Liver (tissue), 9 donors: Measurements from ENCODE around the gene ARID3A. TPM values are rescaled to one million over a fixed set of nuclear protein-coding genes. Genes with fewer than 3 reads are reported as not detected.

Source experiments
- DNase-seq: peaks from one replicate; pipeline ENCODE4 v3.0.0-alpha.2; 2017; ENCODE audit warnings: low spot score
- H3K27ac ChIP-seq, 2 donors: one replicate each; pipeline ENCODE4 v1.7.0; 2013; ENCODE audit warnings: inconsistent platforms in 2 of 2, low read length in 2 of 2, control low read depth in 1 of 2, low read depth in 1 of 2, mild to moderate bottlenecking in 1 of 2
- H3K27me3 ChIP-seq, 4 donors: one replicate each; pipeline versions ENCODE4 v1.6.1 to v1.7.0; 2013; ENCODE audit warnings: low read length in 3 of 4, inconsistent platforms in 1 of 4, mild to moderate bottlenecking in 1 of 4, moderate library complexity in 1 of 4; ENCODE audit not compliant: control insufficient read depth in 4 of 4, insufficient read depth in 4 of 4
- H3K36me3 ChIP-seq, 4 donors: one replicate each; pipeline versions ENCODE4 v1.6.1 to v1.7.0; 2013; ENCODE audit warnings: low read length in 3 of 4, mild to moderate bottlenecking in 3 of 4, low read depth in 1 of 4, moderate library complexity in 1 of 4; ENCODE audit not compliant: control insufficient read depth in 4 of 4, insufficient read depth in 3 of 4
- H3K4me1 ChIP-seq, 4 donors: one replicate each; pipeline versions ENCODE4 v1.6.1 to v1.7.0; 2013; ENCODE audit warnings: low read length in 3 of 4, mild to moderate bottlenecking in 3 of 4, moderate library complexity in 1 of 4; ENCODE audit not compliant: control insufficient read depth in 4 of 4, insufficient read depth in 4 of 4
- H3K4me3 ChIP-seq, 3 donors: one replicate each; pipeline versions ENCODE4 v1.6.1 to v1.7.0; 2013; ENCODE audit warnings: low read length in 3 of 3, control low read depth in 1 of 3, low read depth in 1 of 3, mild to moderate bottlenecking in 1 of 3
- H3K9ac ChIP-seq, 2 donors: one replicate each; pipeline ENCODE4 v1.7.0; 2013; ENCODE audit warnings: low read length in 2 of 2, mild to moderate bottlenecking in 2 of 2, moderate library complexity in 2 of 2, control low read depth in 1 of 2, low read depth in 1 of 2
- H3K9me3 ChIP-seq, 4 donors: one replicate each; pipeline versions ENCODE4 v1.6.1 to v1.7.0; 2013; ENCODE audit warnings: low read length in 3 of 4; ENCODE audit not compliant: control insufficient read depth in 4 of 4
- ATF3 ChIP-seq: IDR thresholded peaks from 2 replicates; pipeline ENCODE4 v1.6.1; 2016; ENCODE audit warnings: antibody characterized with exemption
- CTCF ChIP-seq: fragments of 150-350 bp; IDR thresholded peaks from 2 replicates; pipeline ENCODE4 v1.5.1; 2017; ENCODE audit warnings: improper control_type of control experiment, low read depth, low read length; ENCODE audit not compliant: missing input control
- EGR1 ChIP-seq, 2 donors: IDR thresholded peaks; 2 replicates each; pipeline ENCODE4 v1.6.1; 2016 to 2018; ENCODE audit warnings: antibody characterized with exemption in 2 of 2, low read depth in 2 of 2
- FOXA1 ChIP-seq: IDR thresholded peaks from 2 replicates; pipeline ENCODE4 v1.6.1; 2016; ENCODE audit warnings: antibody characterized with exemption
- FOXA2 ChIP-seq: IDR thresholded peaks from 2 replicates; pipeline ENCODE4 v1.6.1; 2016; ENCODE audit warnings: antibody characterized with exemption
- GABPA ChIP-seq, 2 donors: IDR thresholded peaks in 1 of 2; conservative IDR thresholded peaks in 1 of 2; 2 replicates each; pipeline ENCODE4 v1.6.1; 2016; ENCODE audit warnings: antibody characterized with exemption in 2 of 2, mild to moderate bottlenecking in 1 of 2, moderate library complexity in 1 of 2
- HNF4A ChIP-seq, 2 donors: conservative IDR thresholded peaks; 2 replicates each; pipeline ENCODE4 v1.6.1; 2016; ENCODE audit warnings: antibody characterized with exemption in 2 of 2, mild to moderate bottlenecking in 2 of 2
- HNF4G ChIP-seq: IDR thresholded peaks from 2 replicates; pipeline ENCODE4 v1.6.1; 2016; ENCODE audit warnings: antibody characterized with exemption
- JUND ChIP-seq, 2 donors: IDR thresholded peaks; 2 replicates each; pipeline ENCODE4 v1.6.1; 2016; ENCODE audit warnings: antibody characterized with exemption in 2 of 2
- MAX ChIP-seq: IDR thresholded peaks from 2 replicates; pipeline ENCODE4 v1.6.1; 2016; ENCODE audit warnings: antibody characterized with exemption
- NR2F2 ChIP-seq: IDR thresholded peaks from 2 replicates; pipeline ENCODE4 v1.6.1; 2016; ENCODE audit warnings: antibody characterized with exemption
- REST ChIP-seq: IDR thresholded peaks from 2 replicates; pipeline ENCODE4 v1.6.1; 2016; ENCODE audit warnings: antibody characterized with exemption, mild to moderate bottlenecking
- RXRA ChIP-seq, 2 donors: IDR thresholded peaks; 2 replicates each; pipeline ENCODE4 v1.6.1; 2017 to 2018; ENCODE audit warnings: antibody characterized with exemption in 2 of 2, mild to moderate bottlenecking in 1 of 2
- SP1 ChIP-seq: IDR thresholded peaks from 2 replicates; pipeline ENCODE4 v1.6.1; 2018; ENCODE audit warnings: antibody characterized with exemption, mild to moderate bottlenecking
- TAF1 ChIP-seq: conservative IDR thresholded peaks from 2 replicates; pipeline ENCODE4 v1.6.1; 2016; ENCODE audit warnings: antibody characterized with exemption, mild to moderate bottlenecking
- YY1 ChIP-seq: IDR thresholded peaks from 2 replicates; pipeline ENCODE4 v1.6.1; 2016; ENCODE audit warnings: antibody characterized with exemption, mild to moderate bottlenecking
- ZBTB33 ChIP-seq: IDR thresholded peaks from 2 replicates; pipeline ENCODE4 v1.6.1; 2016; ENCODE audit warnings: antibody characterized with exemption
- WGBS: extraction: QIAGEN DNeasy Blood & Tissue Kit; methylation state at CpG from one replicate; pipeline ENCODE4 v1.1.7; 2013; 5-methylcytosine and 5-hydroxymethylcytosine counted together
- polyA plus RNA-seq, 2 donors: library from polyadenylated mRNA; stranded (reverse) in 1 of 2; unstranded in 1 of 2; fragments of 200-250 nt in 1 of 2; fragments of >200 nt in 1 of 2; fragmentation: Nextera tagmentation in 1 of 2; extraction: Ambion mirVana in 1 of 2; gene quantifications; one replicate each; pipeline versions ENCODE4 v1.2.1 to v1.2.3, GENCODE V29; 2013 to 2015
- total RNA-seq, 2 donors: library from RNA; depleted of rRNA; stranded (reverse); fragments of >200 nt; gene quantifications; one replicate each; pipeline ENCODE4 v1.2.3, GENCODE V29; 2014
- donor health status: healthy.
- donor health status: healthy.
- donor health status: healthy.
- donor health status: healthy.
- donor health status: healthy.

ARID3A gene
- total and polyA plus RNA-seq, 4 donors, result 0.74 to 42.4 (median 3.1) TPM

GRCh38 chr19:1007399-1008251, 81.8 kb downstream of the ARID3A start:
- no peaks in the 10 kb centered on the region for H3K4me1 ChIP-seq
- no peak overlapping the region for H3K27ac ChIP-seq
- H3K4me3 ChIP-seq, result no peak overlapping the region
- 95% methylated on average over 73 of the region's 73 CpGs for WGBS
- no peak for DNase-seq
- H3K36me3 ChIP-seq, result peaks cover 0 to 27% (median 12%) of the 10 kb centered on the region in 4 donors
- H3K9me3 ChIP-seq, result no peaks in the 10 kb centered on the region
- no peaks in the 10 kb centered on the region for H3K27me3 ChIP-seq
- no peak for TF ChIP-seq NR2F2
- no peak overlapping the region for H3K9ac ChIP-seq

- Histone ChIP-seq H3K4me3 (no peak overlapping the region), H3K9me3 (no peaks in the 10 kb centered on the region), H3K9ac (no peak overlapping the region), H3K27ac (no peak overlapping the region), H3K27me3 (no peaks in the 10 kb centered on the region), H3K4me1 (no peaks in the 10 kb centered on the region), H3K36me3 (peaks cover 0 to 33% (median 15%) of the 10 kb centered on the region in 4 donors)
- WGBS, result 93% methylated on average over 45 of the region's 45 CpGs
- no peak for TF ChIP-seq FOXA1
- no peak for TF ChIP-seq GABPA (IDR thresholded peaks at IDR 0.05 in 1 of 2, conservative IDR thresholded peaks at IDR 0.05 in 1 of 2)
- no peak for TF ChIP-seq ZBTB33
- TF ChIP-seq TAF1, result no peak
- TF ChIP-seq JUND (IDR thresholded peaks at IDR 0.05), result no peak
- TF ChIP-seq REST, result no peak
- no peak for TF ChIP-seq CTCF
- no peak for TF ChIP-seq RXRA (IDR thresholded peaks at IDR 0.05)
- no peak for TF ChIP-seq HNF4A (conservative IDR thresholded peaks at IDR 0.05)
- TF ChIP-seq YY1, result no peak
- TF ChIP-seq SP1, result no peak
- no peak for TF ChIP-seq EGR1 (IDR thresholded peaks at IDR 0.05; ENCODE audit: low read depth in 2 of 2)
- no peak for TF ChIP-seq HNF4G
- no peak for TF ChIP-seq MAX
- TF ChIP-seq FOXA2, result no peak
- TF ChIP-seq NR2F2, result no peak
- TF ChIP-seq ATF3, result no peak
- DNase-seq, result no peak
Observed at GRCh38 chr19:1008268-1009040, 82.6 kb downstream of the ARID3A start.
